ENCODE results near the gene RBFOX2.

Gene RBFOX2

GRCh38 chr22:35842519-35842913 lies 186.1 kb downstream of the RBFOX2 start:
- Mint-ChIP-seq H3K4me1 (peaks cover 9% of the 10 kb centered on the region), H3K9me3 (no peaks in the 10 kb centered on the region), H3K4me3 (no peak overlapping the region), H3K27ac (no peak overlapping the region), H3K36me3 (no peaks in the 10 kb centered on the region), H3K27me3 (peaks cover 21% of the 10 kb centered on the region)
- DNase-seq (ENCODE audit: low spot score in 2 of 2) (no peak), ATAC-seq (ENCODE audit: low read depth) (no peak)

GRCh38 chr22:35841907-35842518 lies 186.6 kb downstream of the RBFOX2 start:
- peaks cover 9% of the 10 kb centered on the region for H3K4me1 Mint-ChIP-seq
- H3K9me3 Mint-ChIP-seq = no peaks in the 10 kb centered on the region
- no peak for ATAC-seq (ENCODE audit: low read depth)

GRCh38 chr22:35840302-35840739 lies 188.3 kb downstream of the RBFOX2 start:
- Mint-ChIP-seq H3K9me3 (no peaks in the 10 kb centered on the region), H3K36me3 (no peaks in the 10 kb centered on the region), H3K27me3 (peaks cover 21% of the 10 kb centered on the region), H3K4me1 (peaks cover 9% of the 10 kb centered on the region), H3K4me3 (no peak overlapping the region), H3K27ac (no peak overlapping the region)
- no peak for DNase-seq (ENCODE audit: low spot score in 2 of 2)
- no peak for ATAC-seq (ENCODE audit: low read depth)

More at GRCh38 chr22:35841907-35842518, 186.6 kb downstream of the RBFOX2 start:
- Mint-ChIP-seq H3K27ac (no peak overlapping the region), H3K4me3 (no peak overlapping the region), H3K36me3 (no peaks in the 10 kb centered on the region), H3K27me3 (peaks cover 21% of the 10 kb centered on the region)
- DNase-seq (ENCODE audit: low spot score in 2 of 2) = no peak

- DNase-seq (ENCODE audit: low spot score in 2 of 2) (no peak), ATAC-seq (ENCODE audit: low read depth) (no peak)
- Mint-ChIP-seq H3K4me3 (no peak overlapping the region), H3K36me3 (no peaks in the 10 kb centered on the region), H3K27me3 (peaks cover 21% of the 10 kb centered on the region), H3K9me3 (no peaks in the 10 kb centered on the region), H3K27ac (no peak overlapping the region), H3K4me1 (peaks cover 9% of the 10 kb centered on the region)
Measured at GRCh38 chr22:35839841-35840301, 188.8 kb downstream of the RBFOX2 start.

GRCh38 chr22:35838855-35839576 lies 189.6 kb downstream of the RBFOX2 start:
- Mint-ChIP-seq H3K36me3 (no peaks in the 10 kb centered on the region), H3K27me3 (peaks cover 25% of the 10 kb centered on the region), H3K9me3 (no peaks in the 10 kb centered on the region), H3K4me1 (peaks cover 9% of the 10 kb centered on the region), H3K4me3 (no peak overlapping the region), H3K27ac (no peak overlapping the region)
- ATAC-seq (ENCODE audit: low read depth) (no peak), DNase-seq (ENCODE audit: low spot score in 2 of 2) (no peak)

- Mint-ChIP-seq H3K4me1 (peaks cover 9% of the 10 kb centered on the region), H3K36me3 (no peaks in the 10 kb centered on the region), H3K9me3 (no peaks in the 10 kb centered on the region), H3K4me3 (no peak overlapping the region), H3K27ac (no peak overlapping the region), H3K27me3 (peaks cover 20% of the 10 kb centered on the region)
- ATAC-seq (ENCODE audit: low read depth) (no peak), DNase-seq (ENCODE audit: low spot score in 2 of 2) (no peak)
Measured at GRCh38 chr22:35837101-35837727, 191.4 kb downstream of the RBFOX2 start.

GRCh38 chr22:35835998-35836691 lies 192.5 kb downstream of the RBFOX2 start:
- Mint-ChIP-seq H3K27ac (no peak overlapping the region), H3K36me3 (no peaks in the 10 kb centered on the region), H3K27me3 (peaks cover 20% of the 10 kb centered on the region), H3K4me3 (no peak overlapping the region), H3K9me3 (no peaks in the 10 kb centered on the region), H3K4me1 (peaks cover 9% of the 10 kb centered on the region)
- ATAC-seq (ENCODE audit: low read depth) = no peak
- no peak for DNase-seq (ENCODE audit: low spot score in 2 of 2)

- Mint-ChIP-seq H3K27ac (no peak overlapping the region), H3K4me1 (peaks cover 9% of the 10 kb centered on the region), H3K4me3 (no peak overlapping the region), H3K36me3 (no peaks in the 10 kb centered on the region), H3K9me3 (no peaks in the 10 kb centered on the region), H3K27me3 (peaks cover 20% of the 10 kb centered on the region)
- no peak for ATAC-seq (ENCODE audit: low read depth)
- no peak for DNase-seq (ENCODE audit: low spot score in 2 of 2)
Measured at GRCh38 chr22:35835267-35835997, 193.2 kb downstream of the RBFOX2 start.

- Mint-ChIP-seq H3K9me3 (no peaks in the 10 kb centered on the region), H3K36me3 (no peaks in the 10 kb centered on the region), H3K27me3 (peaks cover 13% of the 10 kb centered on the region), H3K4me3 (no peak overlapping the region), H3K4me1 (peaks cover 1% of the 10 kb centered on the region), H3K27ac (no peak overlapping the region)
- no peak for DNase-seq (ENCODE audit: low spot score in 2 of 2)
- no peak for ATAC-seq (ENCODE audit: low read depth)
Measured at GRCh38 chr22:35834061-35834460, 194.6 kb downstream of the RBFOX2 start.

- H3K36me3 Mint-ChIP-seq = no peaks in the 10 kb centered on the region
- H3K9me3 Mint-ChIP-seq = no peaks in the 10 kb centered on the region
- no peak for ATAC-seq (ENCODE audit: low read depth)
- H3K4me3 Mint-ChIP-seq = no peak overlapping the region
- no peak overlapping the region for H3K27ac Mint-ChIP-seq
- no peak for DNase-seq (ENCODE audit: low spot score in 2 of 2)
- peaks cover 8% of the 10 kb centered on the region for H3K27me3 Mint-ChIP-seq
- H3K4me1 Mint-ChIP-seq = no peaks in the 10 kb centered on the region
Measured at GRCh38 chr22:35830305-35830704, 198.3 kb downstream of the RBFOX2 start.

GRCh38 chr22:35824256-35824655 lies 204.4 kb downstream of the RBFOX2 start:
- no peaks in the 10 kb centered on the region for H3K36me3 Mint-ChIP-seq
- H3K27me3 Mint-ChIP-seq = peaks cover 15% of the 10 kb centered on the region
- DNase-seq (ENCODE audit: low spot score in 2 of 2) (no peak), ATAC-seq (ENCODE audit: low read depth) (no peak)
- H3K27ac Mint-ChIP-seq = no peak overlapping the region
- no peaks in the 10 kb centered on the region for H3K4me1 Mint-ChIP-seq
- H3K9me3 Mint-ChIP-seq = no peaks in the 10 kb centered on the region
- H3K4me3 Mint-ChIP-seq = no peak overlapping the region

GRCh38 chr22:35821654-35822053 lies 207.0 kb downstream of the RBFOX2 start:
- DNase-seq (ENCODE audit: low spot score in 2 of 2) = no peak
- Mint-ChIP-seq H3K36me3 (no peaks in the 10 kb centered on the region), H3K27ac (no peak overlapping the region), H3K27me3 (peaks cover 15% of the 10 kb centered on the region), H3K4me1 (no peaks in the 10 kb centered on the region), H3K9me3 (no peaks in the 10 kb centered on the region), H3K4me3 (no peak overlapping the region)
- ATAC-seq (ENCODE audit: low read depth) = no peak

GRCh38 chr22:35819421-35819820 lies 209.2 kb downstream of the RBFOX2 start:
- H3K27ac Mint-ChIP-seq = no peak overlapping the region
- H3K9me3 Mint-ChIP-seq = no peaks in the 10 kb centered on the region
- no peak for DNase-seq (ENCODE audit: low spot score in 2 of 2)
- H3K4me1 Mint-ChIP-seq = no peaks in the 10 kb centered on the region
- no peak overlapping the region for H3K4me3 Mint-ChIP-seq
- H3K27me3 Mint-ChIP-seq = peaks cover 15% of the 10 kb centered on the region
- no peaks in the 10 kb centered on the region for H3K36me3 Mint-ChIP-seq
- ATAC-seq (ENCODE audit: low read depth) = no peak

All from memory B cell (primary cell).